ENCODE data around the gene SLC13A1. TPM values are rescaled to one million over a fixed set of nuclear protein-coding genes. Genes with fewer than 3 reads are reported as not detected.

Gene SLC13A1
- total RNA-seq, 1 donor from 2014 or later: not detected

DNA sequence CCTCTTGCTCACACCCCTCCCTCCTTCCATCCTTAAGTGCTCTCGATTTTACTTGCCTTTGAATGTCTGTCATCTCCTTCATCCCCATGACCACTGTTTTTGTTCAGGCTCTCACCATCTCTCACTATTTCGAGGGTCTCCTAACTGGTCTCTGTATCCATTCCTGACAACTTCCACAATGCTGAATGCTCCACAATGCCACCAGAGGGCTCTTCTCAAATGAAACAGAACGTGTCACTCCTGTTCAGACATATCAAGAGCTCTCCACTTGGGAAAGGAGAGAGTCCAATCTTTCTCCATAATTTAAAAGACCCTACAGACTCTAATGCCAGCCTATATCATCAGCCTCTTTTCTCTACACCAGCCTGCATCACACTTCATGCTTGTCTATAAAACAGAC lies 9.0 kb upstream of the SLC13A1 start:
- TF ChIP-seq, protein P1, sequence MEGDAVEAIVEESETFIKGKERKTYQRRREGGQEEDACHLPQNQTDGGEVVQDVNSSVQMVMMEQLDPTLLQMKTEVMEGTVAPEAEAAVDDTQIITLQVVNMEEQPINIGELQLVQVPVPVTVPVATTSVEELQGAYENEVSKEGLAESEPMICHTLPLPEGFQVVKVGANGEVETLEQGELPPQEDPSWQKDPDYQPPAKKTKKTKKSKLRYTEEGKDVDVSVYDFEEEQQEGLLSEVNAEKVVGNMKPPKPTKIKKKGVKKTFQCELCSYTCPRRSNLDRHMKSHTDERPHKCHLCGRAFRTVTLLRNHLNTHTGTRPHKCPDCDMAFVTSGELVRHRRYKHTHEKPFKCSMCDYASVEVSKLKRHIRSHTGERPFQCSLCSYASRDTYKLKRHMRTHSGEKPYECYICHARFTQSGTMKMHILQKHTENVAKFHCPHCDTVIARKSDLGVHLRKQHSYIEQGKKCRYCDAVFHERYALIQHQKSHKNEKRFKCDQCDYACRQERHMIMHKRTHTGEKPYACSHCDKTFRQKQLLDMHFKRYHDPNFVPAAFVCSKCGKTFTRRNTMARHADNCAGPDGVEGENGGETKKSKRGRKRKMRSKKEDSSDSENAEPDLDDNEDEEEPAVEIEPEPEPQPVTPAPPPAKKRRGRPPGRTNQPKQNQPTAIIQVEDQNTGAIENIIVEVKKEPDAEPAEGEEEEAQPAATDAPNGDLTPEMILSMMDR (IDR thresholded peaks at IDR 0.05): no peak
- H3K9me3 Mint-ChIP-seq: no peaks in the 10 kb centered on the region
- POLR2A ChIA-PET: no interaction called here
- H3K36me3 Mint-ChIP-seq (ENCODE audit: low read depth): no peaks in the 10 kb centered on the region
- CTCF ChIA-PET: no interaction called here
- H3K4me3 Mint-ChIP-seq: no peak overlapping the region
- no peaks in the 10 kb centered on the region for H3K4me1 Mint-ChIP-seq
- DNase-seq (no peak), ATAC-seq (ENCODE audit: low read depth) (no peak)
- intact Hi-C loops (cut with micrococcal nuclease): no loop called here
- no peaks in the 10 kb centered on the region for H3K27me3 Mint-ChIP-seq
- H3K27ac Mint-ChIP-seq: no peak overlapping the region

- Mint-ChIP-seq H3K4me1 (no peaks in the 10 kb centered on the region), H3K9me3 (no peaks in the 10 kb centered on the region), H3K36me3 (ENCODE audit: low read depth) (no peaks in the 10 kb centered on the region), H3K4me3 (no peak overlapping the region), H3K27ac (no peak overlapping the region), H3K27me3 (no peaks in the 10 kb centered on the region)
- DNase-seq (no peak), ATAC-seq (ENCODE audit: low read depth) (no peak)
- ChIA-PET CTCF (no interaction called here), POLR2A (no interaction called here)
- intact Hi-C loops (cut with micrococcal nuclease): no loop called here
- TF ChIP-seq, protein P1 (IDR thresholded peaks at IDR 0.05): no peak
Measured at GRCh38 chr7:123204206-123204835, 4.6 kb upstream of the SLC13A1 start.

DNA sequence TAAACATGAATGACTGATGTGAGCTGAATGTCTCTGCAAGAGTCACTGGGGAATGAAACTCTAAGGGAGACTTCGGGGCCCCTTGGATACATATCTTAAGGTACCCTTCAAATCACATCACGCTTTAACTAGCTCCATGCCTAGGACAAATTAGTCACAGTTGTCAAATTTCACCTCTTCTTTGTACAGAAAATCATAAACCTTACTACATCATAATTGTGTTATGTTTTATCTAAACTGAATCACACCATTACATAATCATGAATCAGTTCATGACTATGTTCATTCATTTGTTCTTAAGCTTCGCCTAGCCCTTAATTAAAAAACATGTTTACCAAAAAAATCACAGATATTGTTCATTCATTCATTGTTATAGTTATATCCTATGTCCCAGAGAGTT lies 2.1 kb upstream of the SLC13A1 start:
- no peaks in the 10 kb centered on the region for H3K27me3 Mint-ChIP-seq
- TF ChIP-seq, protein P1 (IDR thresholded peaks at IDR 0.05): no peak
- no peak overlapping the region for H3K27ac Mint-ChIP-seq
- H3K9me3 Mint-ChIP-seq: no peaks in the 10 kb centered on the region
- no peak overlapping the region for H3K4me3 Mint-ChIP-seq
- CTCF ChIA-PET: no interaction called here
- intact Hi-C loops (cut with micrococcal nuclease): no loop called here
- no peaks in the 10 kb centered on the region for H3K4me1 Mint-ChIP-seq
- DNase-seq (no peak), ATAC-seq (ENCODE audit: low read depth) (no peak)
- POLR2A ChIA-PET: no interaction called here
- H3K36me3 Mint-ChIP-seq (ENCODE audit: low read depth): no peaks in the 10 kb centered on the region

GRCh38 chr7:123198668-123199652 lies 809 bp downstream of the SLC13A1 start:
- TF ChIP-seq, protein P1 (IDR thresholded peaks at IDR 0.05): no peak
- intact Hi-C loops (cut with micrococcal nuclease): no loop called here
- ATAC-seq (ENCODE audit: low read depth) (no peak), DNase-seq (no peak)
- H3K9me3 Mint-ChIP-seq: no peaks in the 10 kb centered on the region
- no peaks in the 10 kb centered on the region for H3K36me3 Mint-ChIP-seq (ENCODE audit: low read depth)
- no peaks in the 10 kb centered on the region for H3K27me3 Mint-ChIP-seq
- ChIA-PET CTCF (no interaction called here), POLR2A (no interaction called here)
- H3K27ac Mint-ChIP-seq: no peak overlapping the region
- H3K4me3 Mint-ChIP-seq: no peak overlapping the region
- no peaks in the 10 kb centered on the region for H3K4me1 Mint-ChIP-seq

DNA sequence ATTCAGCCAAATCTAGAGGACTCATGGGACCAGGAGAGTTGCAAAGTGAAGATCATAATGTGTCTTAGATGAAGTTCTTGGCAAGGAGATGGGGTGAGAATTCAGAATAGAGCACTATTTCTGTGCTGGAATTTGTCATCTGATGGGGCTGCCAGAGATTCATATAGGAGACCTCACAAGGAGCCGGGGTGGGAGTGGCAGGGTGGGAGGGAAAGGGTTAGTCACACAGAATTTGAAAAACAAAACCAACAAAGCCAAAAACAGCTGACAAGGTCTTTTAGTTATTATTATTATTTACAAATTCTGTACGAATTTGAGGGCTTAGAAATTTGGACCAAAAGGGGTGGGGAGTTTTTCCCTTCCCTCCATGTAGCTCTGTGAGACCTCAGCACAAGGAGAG lies 1.7 kb downstream of the SLC13A1 start:
- Mint-ChIP-seq H3K4me1 (no peaks in the 10 kb centered on the region), H3K4me3 (no peak overlapping the region), H3K27ac (no peak overlapping the region), H3K27me3 (no peaks in the 10 kb centered on the region), H3K9me3 (no peaks in the 10 kb centered on the region), H3K36me3 (ENCODE audit: low read depth) (no peaks in the 10 kb centered on the region)
- ATAC-seq (ENCODE audit: low read depth) (no peak), DNase-seq (no peak)
- ChIA-PET CTCF (no interaction called here), POLR2A (no interaction called here)
- intact Hi-C loops (cut with micrococcal nuclease): no loop called here
- TF ChIP-seq, protein P1 (IDR thresholded peaks at IDR 0.05): no peak

Data from activated B cell treated with CpG ODN at 0.5 μM for 24 hours (primary cell).